Measurements from ENCODE around the gene CDH3. TPM values are rescaled to one million over a fixed set of nuclear protein-coding genes. Genes with fewer than 3 reads are reported as not detected.

The CDH3 gene
- total RNA-seq, 1 donor from 2014 or later, result 0.08 TPM

GRCh38 chr16:68718590-68718989, 73.5 kb downstream of the CDH3 start:
- no peak for DNase-seq
- no peak overlapping the region for H3K27ac ChIP-seq (replicated peaks)
- peaks cover 16% of the 10 kb centered on the region for H3K9me3 ChIP-seq (replicated peaks)
- no peaks in the 10 kb centered on the region for H3K4me1 ChIP-seq
- H3K27me3 ChIP-seq (ENCODE audit: low read depth), result peaks cover under 1% of the 10 kb centered on the region
- H3K36me3 ChIP-seq, result no peaks in the 10 kb centered on the region
- intact Hi-C loops (cut with micrococcal nuclease), result no loop called here
- TF ChIP-seq CTCF (IDR thresholded peaks at IDR 0.05; ENCODE audit: borderline replicate concordance), result no peak
- no peak overlapping the region for H3K4me3 ChIP-seq

GRCh38 chr16:68719993-68720489, 74.9 kb downstream of the CDH3 start:
- Histone ChIP-seq H3K36me3 (no peaks in the 10 kb centered on the region), H3K4me3 (no peak overlapping the region), H3K4me1 (no peaks in the 10 kb centered on the region), H3K27me3 (ENCODE audit: low read depth) (peaks cover 4% of the 10 kb centered on the region), H3K9me3 (replicated peaks) (peaks cover 16% of the 10 kb centered on the region), H3K27ac (replicated peaks) (no peak overlapping the region)
- intact Hi-C loops (cut with micrococcal nuclease), result no loop called here
- DNase-seq, result no peak
- TF ChIP-seq CTCF (IDR thresholded peaks at IDR 0.05; ENCODE audit: borderline replicate concordance), result no peak

GRCh38 chr16:68722119-68723024, 77.3 kb downstream of the CDH3 start:
- no peak for DNase-seq

GRCh38 chr16:68724797-68725196, 79.7 kb downstream of the CDH3 start:
- Histone ChIP-seq H3K9me3 (replicated peaks) (no peaks in the 10 kb centered on the region), H3K27me3 (ENCODE audit: low read depth) (peaks cover 32% of the 10 kb centered on the region), H3K27ac (replicated peaks) (no peak overlapping the region), H3K36me3 (no peaks in the 10 kb centered on the region), H3K4me3 (no peak overlapping the region), H3K4me1 (no peaks in the 10 kb centered on the region)
- no peak for DNase-seq
- intact Hi-C loops (cut with micrococcal nuclease), result no loop called here
- TF ChIP-seq CTCF (IDR thresholded peaks at IDR 0.05; ENCODE audit: borderline replicate concordance), result no peak

More at GRCh38 chr16:68722119-68723024, 77.3 kb downstream of the CDH3 start:
- Histone ChIP-seq H3K4me1 (no peaks in the 10 kb centered on the region), H3K9me3 (replicated peaks) (peaks cover 8% of the 10 kb centered on the region), H3K27me3 (ENCODE audit: low read depth) (peaks cover 13% of the 10 kb centered on the region), H3K4me3 (no peak overlapping the region), H3K27ac (replicated peaks) (no peak overlapping the region), H3K36me3 (no peaks in the 10 kb centered on the region)
- TF ChIP-seq CTCF (IDR thresholded peaks at IDR 0.05; ENCODE audit: borderline replicate concordance), result no peak
- intact Hi-C loops (cut with micrococcal nuclease), result no loop called here

GRCh38 chr16:68728523-68728922, 83.4 kb downstream of the CDH3 start:
- TF ChIP-seq CTCF (IDR thresholded peaks at IDR 0.05; ENCODE audit: borderline replicate concordance), result no peak
- intact Hi-C loops (cut with micrococcal nuclease), result no loop called here
- no peak for DNase-seq
- H3K4me1 ChIP-seq, result no peaks in the 10 kb centered on the region
- peaks cover 50% of the 10 kb centered on the region for H3K27me3 ChIP-seq (ENCODE audit: low read depth)
- no peak overlapping the region for H3K4me3 ChIP-seq
- H3K9me3 ChIP-seq (replicated peaks), result no peaks in the 10 kb centered on the region
- H3K36me3 ChIP-seq, result no peaks in the 10 kb centered on the region
- H3K27ac ChIP-seq (replicated peaks), result no peak overlapping the region

Measured in left ventricle myocardium inferior (tissue), 1 donor.